Measurements from ENCODE around the gene THEM4.

The THEM4 gene

GRCh38 chr1:151829352-151830046, 79.8 kb downstream of the THEM4 start:
- H3K27me3 ChIP-seq (ENCODE audit: control insufficient read depth, insufficient read depth, low read length, poor library complexity, severe bottlenecking): no peaks in the 10 kb centered on the region
- H3K27ac ChIP-seq (ENCODE audit: insufficient read depth, low read depth, low read length, poor library complexity, severe bottlenecking): no peak overlapping the region
- WGBS, 2 experiments: 35 to 47% methylated on average over 4 of the region's 4 CpGs
- no peak overlapping the region for H3K4me3 ChIP-seq (ENCODE audit: insufficient read depth, low read depth, low read length)
- no peaks in the 10 kb centered on the region for H3K36me3 ChIP-seq (ENCODE audit: control insufficient read depth, insufficient read depth, low read length)
- H3K4me1 ChIP-seq (ENCODE audit: control insufficient read depth, insufficient read depth, low read length): peaks cover 34% of the 10 kb centered on the region
- no peaks in the 10 kb centered on the region for H3K9me3 ChIP-seq (ENCODE audit: control insufficient read depth, low read length)

- Histone ChIP-seq H3K27ac (ENCODE audit: insufficient read depth, low read depth, low read length, poor library complexity, severe bottlenecking) (no peak overlapping the region), H3K27me3 (ENCODE audit: control insufficient read depth, insufficient read depth, low read length, poor library complexity, severe bottlenecking) (no peaks in the 10 kb centered on the region), H3K36me3 (ENCODE audit: control insufficient read depth, insufficient read depth, low read length) (no peaks in the 10 kb centered on the region), H3K4me3 (ENCODE audit: insufficient read depth, low read depth, low read length) (no peak overlapping the region), H3K9me3 (ENCODE audit: control insufficient read depth, low read length) (no peaks in the 10 kb centered on the region), H3K4me1 (ENCODE audit: control insufficient read depth, insufficient read depth, low read length) (peaks cover 34% of the 10 kb centered on the region)
- 8 to 12% methylated on average over 12 of the region's 12 CpGs for WGBS, 2 experiments
Measured at GRCh38 chr1:151828921-151829320, 80.4 kb downstream of the THEM4 start.

GRCh38 chr1:151827853-151828252, 81.5 kb downstream of the THEM4 start:
- no peaks in the 10 kb centered on the region for H3K9me3 ChIP-seq (ENCODE audit: control insufficient read depth, low read length)
- WGBS, 2 experiments: 76 to 78% methylated on average over 8 to 9 of the region's 9 CpGs
- no peak overlapping the region for H3K27ac ChIP-seq (ENCODE audit: insufficient read depth, low read depth, low read length, poor library complexity, severe bottlenecking)
- H3K4me1 ChIP-seq (ENCODE audit: control insufficient read depth, insufficient read depth, low read length): peaks cover 34% of the 10 kb centered on the region
- no peaks in the 10 kb centered on the region for H3K27me3 ChIP-seq (ENCODE audit: control insufficient read depth, insufficient read depth, low read length, poor library complexity, severe bottlenecking)
- no peaks in the 10 kb centered on the region for H3K36me3 ChIP-seq (ENCODE audit: control insufficient read depth, insufficient read depth, low read length)
- H3K4me3 ChIP-seq (ENCODE audit: insufficient read depth, low read depth, low read length): no peak overlapping the region

DNA sequence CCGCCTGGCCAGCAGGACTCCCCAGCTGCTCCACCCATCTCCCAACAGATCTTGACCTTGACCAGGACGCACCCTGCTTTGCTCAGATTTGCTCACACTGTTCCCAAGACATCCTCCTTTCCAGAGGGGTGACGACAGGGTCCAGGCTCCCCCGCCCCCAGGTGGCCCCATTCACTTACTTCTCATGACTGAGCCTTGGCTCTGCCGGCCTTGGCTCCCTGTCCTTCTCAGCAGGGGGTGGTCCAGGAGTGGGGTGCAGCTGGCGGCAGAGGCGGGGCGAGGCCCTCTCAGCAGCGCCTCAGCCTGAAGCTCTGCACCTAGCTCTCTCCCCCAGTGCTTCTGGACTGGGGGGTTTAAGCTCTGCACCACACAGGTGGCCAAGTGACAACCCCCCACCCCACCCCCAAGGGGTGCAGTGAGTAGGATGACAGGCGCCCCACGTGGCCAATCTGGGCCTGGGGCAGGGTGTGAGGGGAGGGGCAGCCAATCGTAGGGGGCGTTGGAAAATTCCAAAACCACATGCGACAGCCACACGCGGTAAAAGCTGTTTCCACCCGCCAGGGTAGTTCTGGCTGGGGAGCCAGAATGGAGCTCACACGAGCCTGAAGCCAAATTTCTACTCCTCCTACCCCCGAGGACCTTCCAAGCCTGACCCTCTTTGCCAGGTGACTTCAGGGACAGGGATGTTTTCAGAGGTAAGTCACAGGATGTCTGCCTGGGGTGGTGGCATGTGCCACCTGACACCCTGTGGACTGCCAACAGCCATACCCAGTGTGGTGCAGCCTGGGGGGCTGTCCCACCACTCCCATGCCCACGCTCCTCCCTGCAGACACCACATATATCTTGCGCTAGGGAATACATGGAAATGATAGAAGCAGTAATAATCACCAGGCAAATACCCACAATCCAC, 83.3 kb downstream of the THEM4 start:
- Histone ChIP-seq H3K4me3 (ENCODE audit: insufficient read depth, low read depth, low read length) (no peak overlapping the region), H3K27ac (ENCODE audit: insufficient read depth, low read depth, low read length, poor library complexity, severe bottlenecking) (no peak overlapping the region), H3K9me3 (ENCODE audit: control insufficient read depth, low read length) (no peaks in the 10 kb centered on the region), H3K27me3 (ENCODE audit: control insufficient read depth, insufficient read depth, low read length, poor library complexity, severe bottlenecking) (no peaks in the 10 kb centered on the region), H3K4me1 (ENCODE audit: control insufficient read depth, insufficient read depth, low read length) (peaks cover 41% of the 10 kb centered on the region), H3K36me3 (ENCODE audit: control insufficient read depth, insufficient read depth, low read length) (no peaks in the 10 kb centered on the region)
- WGBS, 2 experiments: 55 to 57% methylated on average over 21 of the region's 21 CpGs

GRCh38 chr1:151825204-151825603, 84.1 kb downstream of the THEM4 start:
- Histone ChIP-seq H3K4me1 (ENCODE audit: control insufficient read depth, insufficient read depth, low read length) (peaks cover 34% of the 10 kb centered on the region), H3K4me3 (ENCODE audit: insufficient read depth, low read depth, low read length) (no peak overlapping the region), H3K27me3 (ENCODE audit: control insufficient read depth, insufficient read depth, low read length, poor library complexity, severe bottlenecking) (no peaks in the 10 kb centered on the region), H3K36me3 (ENCODE audit: control insufficient read depth, insufficient read depth, low read length) (no peaks in the 10 kb centered on the region), H3K27ac (ENCODE audit: insufficient read depth, low read depth, low read length, poor library complexity, severe bottlenecking) (no peak overlapping the region), H3K9me3 (ENCODE audit: control insufficient read depth, low read length) (no peaks in the 10 kb centered on the region)
- WGBS, 2 experiments: 80% methylated on average over 9 of the region's 9 CpGs
